GM23338 (cell line): ENCODE measurements around the gene NINJ2. TPM values are rescaled to one million over a fixed set of nuclear protein-coding genes. Genes with fewer than 3 reads are reported as not detected.

Source experiments
- ATAC-seq: fragments of 200-7000 bp; cut with Tn5 transposase; 3 replicates; pipeline ENCODE4 v1.9.1; 2020
- DNase-seq: peaks from one replicate; pipeline ENCODE4 v3.0.0-alpha.2; 2015; ENCODE audit warnings: low spot score
- H2AFZ ChIP-seq: fragments of 200-600 bp; sonication (generic); 2 replicates; pipeline ENCODE4 v1.8.0; 2016; ENCODE audit warnings: antibody characterized with exemption, mild to moderate bottlenecking, moderate library complexity
- H3F3A ChIP-seq: fragments of 200-600 bp; sonication (generic); replicated peaks from 2 replicates; pipeline ENCODE4 v1.8.0; 2017; ENCODE audit warnings: antibody characterized with exemption, mixed run types, low read depth
- H3K27ac ChIP-seq: fragments of 200-600 bp; sonication (generic); 2 replicates; pipeline ENCODE4 v1.6.1; 2016; ENCODE audit warnings: low read depth
- H3K27me3 ChIP-seq: fragments of 200-600 bp; sonication (generic); 2 replicates; pipeline ENCODE4 v1.8.0; 2016; ENCODE audit warnings: mild to moderate bottlenecking, mixed run types, moderate library complexity; ENCODE audit not compliant: insufficient read depth
- H3K36me3 ChIP-seq: fragments of 200-600 bp; sonication (generic); 2 replicates; pipeline ENCODE4 v1.8.0; 2016; ENCODE audit warnings: mild to moderate bottlenecking; ENCODE audit not compliant: insufficient read depth
- H3K4me1 ChIP-seq: fragments of 200-600 bp; sonication (generic); 2 replicates; pipeline ENCODE4 v1.8.0; 2016; ENCODE audit warnings: mild to moderate bottlenecking, moderate library complexity; ENCODE audit not compliant: insufficient read depth
- H3K4me2 ChIP-seq: fragments of 200-600 bp; sonication (generic); 2 replicates; pipeline ENCODE4 v1.7.1; 2017; ENCODE audit warnings: mixed run types
- H3K4me3 ChIP-seq: fragments of 200-600 bp; sonication (generic); 2 replicates; pipeline ENCODE4 v1.6.1; 2016; ENCODE audit warnings: mixed run types
- H3K79me2 ChIP-seq: fragments of 200-600 bp; sonication (generic); replicated peaks from 2 replicates; pipeline ENCODE4 v1.8.0; 2017; ENCODE audit warnings: mild to moderate bottlenecking; ENCODE audit not compliant: insufficient read depth
- H3K9me2 ChIP-seq: fragments of 200-600 bp; sonication (generic); 2 replicates; pipeline ENCODE4 v1.8.0; 2017; ENCODE audit not compliant: insufficient read depth
- H4K20me1 ChIP-seq: fragments of 200-600 bp; sonication (generic); replicated peaks from 2 replicates; pipeline ENCODE4 v1.8.0; 2017; ENCODE audit warnings: mild to moderate bottlenecking; ENCODE audit not compliant: insufficient read depth
- H3K27ac Mint-ChIP-seq: 2 replicates; pipeline ENCODE4 v1.8.0; 2020; ENCODE audit warnings: inconsistent platforms, mild to moderate bottlenecking, moderate library complexity, mixed read lengths
- H3K27me3 Mint-ChIP-seq: 3 replicates; pipeline ENCODE4 v1.8.0; 2022; ENCODE audit warnings: low read depth, mild to moderate bottlenecking, moderate library complexity, mixed read lengths, inconsistent platforms; ENCODE audit not compliant: insufficient read depth, poor library complexity
- H3K36me3 Mint-ChIP-seq: 3 replicates; pipeline ENCODE4 v1.8.0; 2021; ENCODE audit warnings: low read depth, mild to moderate bottlenecking, inconsistent platforms, moderate library complexity, mixed read lengths
- H3K4me1 Mint-ChIP-seq: 3 replicates; pipeline ENCODE4 v1.8.0; 2020; ENCODE audit warnings: mild to moderate bottlenecking, inconsistent platforms, mixed read lengths
- H3K4me3 Mint-ChIP-seq: 3 replicates; pipeline ENCODE4 v1.8.0; 2021; ENCODE audit warnings: moderate library complexity, mild to moderate bottlenecking, inconsistent platforms, mixed read lengths
- H3K9me3 Mint-ChIP-seq: 3 replicates; pipeline ENCODE4 v1.8.0; 2020; ENCODE audit warnings: moderate library complexity, mild to moderate bottlenecking, inconsistent platforms, mixed read lengths
- CREB1 ChIP-seq: fragments of 250-450 bp; sonication (Bioruptor Pico); IDR thresholded peaks from 2 replicates; pipeline ENCODE4 v1.5.0; 2020; ENCODE audit warnings: low read depth, mild to moderate bottlenecking, moderate library complexity
- CTCF ChIP-seq, 2 experiments: fragments of 200-600 bp in 1 of 2; sonication (generic) in 1 of 2; conservative IDR thresholded peaks; 2 replicates each; pipeline versions ENCODE4 v1.5.1 to v1.6.1; 2016 to 2017; ENCODE audit warnings: antibody characterized with exemption in 2 of 2, low read depth in 2 of 2, mild to moderate bottlenecking in 2 of 2, moderate library complexity in 1 of 2
- ETS1 ChIP-seq: IDR thresholded peaks from 2 replicates; pipeline ENCODE4 v1.6.1; 2016; ENCODE audit warnings: antibody characterized with exemption
- EZH2 ChIP-seq: fragments of 200-600 bp; sonication (generic); IDR thresholded peaks from one replicate; pipeline ENCODE4 v1.8.0; 2017; ENCODE audit warnings: antibody characterized with exemption, mild to moderate bottlenecking, low read depth; ENCODE audit not compliant: unreplicated experiment
- EZH2phosphoT487 ChIP-seq: fragments of 200-600 bp; sonication (generic); IDR thresholded peaks from one replicate; pipeline ENCODE4 v1.8.1; 2018; ENCODE audit warnings: antibody characterized with exemption; ENCODE audit not compliant: unreplicated experiment
- JUNB ChIP-seq: IDR thresholded peaks from one replicate; pipeline ENCODE4 v1.6.1; 2016; ENCODE audit warnings: antibody characterized with exemption; ENCODE audit not compliant: unreplicated experiment
- NANOG ChIP-seq: IDR thresholded peaks from 2 replicates; pipeline ENCODE4 v1.6.1; 2016; ENCODE audit warnings: antibody characterized with exemption, borderline replicate concordance
- POLR2AphosphoS5 ChIP-seq: IDR thresholded peaks from 2 replicates; pipeline ENCODE4 v1.6.1; 2016; ENCODE audit warnings: antibody characterized with exemption, low read depth
- REST ChIP-seq: IDR thresholded peaks from one replicate; pipeline ENCODE4 v1.6.1; 2018; ENCODE audit warnings: antibody characterized with exemption; ENCODE audit not compliant: unreplicated experiment
- STAT1 ChIP-seq: IDR thresholded peaks from one replicate; pipeline ENCODE4 v1.6.1; 2016; ENCODE audit warnings: antibody characterized with exemption; ENCODE audit not compliant: unreplicated experiment
- ZNF114 ChIP-seq: fragments of 250-450 bp; sonication (Bioruptor Pico); IDR thresholded peaks from 2 replicates; pipeline ENCODE4 v1.5.0; 2020; ENCODE audit warnings: mild to moderate bottlenecking, moderate library complexity
- ZNF331 ChIP-seq: fragments of 250-450 bp; sonication (Bioruptor Pico); IDR thresholded peaks from 2 replicates; pipeline ENCODE4 v1.5.0; 2020; ENCODE audit warnings: low read depth, mild to moderate bottlenecking, moderate library complexity
- ZNF462 ChIP-seq: fragments of 250-450 bp; sonication (Bioruptor Pico); IDR thresholded peaks from 2 replicates; pipeline ENCODE4 v1.5.0; 2020; ENCODE audit warnings: mild to moderate bottlenecking, moderate library complexity
- polyA plus RNA-seq: library from polyadenylated mRNA; unstranded; fragments of >200 nt; fragmentation: Nextera tagmentation; extraction: Ambion mirVana; gene quantifications from 2 replicates; pipeline ENCODE4 v1.2.1, GENCODE V29; 2016
- total RNA-seq: library from RNA; depleted of rRNA; stranded (reverse); fragments of >200 nt; shearing (Covaris generic); gene quantifications from 2 replicates; pipeline ENCODE4 v1.2.3, GENCODE V29; 2014

The NINJ2 gene
- total and polyA plus RNA-seq, 2 experiments from 2014 or later: 0.94 to 2.6 TPM

GRCh38 chr12:601976-602699 lies 61.1 kb downstream of the NINJ2 start:
- Histone ChIP-seq H3K36me3 (no peaks in the 10 kb centered on the region), H3K79me2 (no peaks in the 10 kb centered on the region), H3K4me1 (no peaks in the 10 kb centered on the region), H3K27ac (no peak overlapping the region), H3K9me2 (no peaks in the 10 kb centered on the region), H3K27me3 (no peaks in the 10 kb centered on the region), H3F3A (no peaks in the 10 kb centered on the region), H3K4me2 (no peak overlapping the region), H2AFZ (no peak overlapping the region), H4K20me1 (no peaks in the 10 kb centered on the region), H3K4me3 (no peak overlapping the region)
- Mint-ChIP-seq H3K4me1 (peaks cover 6% of the 10 kb centered on the region), H3K36me3 (no peaks in the 10 kb centered on the region), H3K27ac (no peak overlapping the region), H3K27me3 (no peaks in the 10 kb centered on the region), H3K4me3 (no peak overlapping the region), H3K9me3 (no peaks in the 10 kb centered on the region)
- DNase-seq (no peak), ATAC-seq (no peak)
- TF ChIP-seq ZNF462 (CRISPR knock-in tag) (no peak), CREB1 (CRISPR knock-in tag) (no peak), CTCF (conservative IDR thresholded peaks at IDR 0.05; ENCODE audit: low read depth in 2 of 2) (no peak), STAT1 (no peak), ZNF331 (CRISPR knock-in tag) (no peak), POLR2AphosphoS5 (no peak), REST (no peak), ETS1 (no peak), NANOG (no peak), EZH2 (no peak), EZH2phosphoT487 (no peak), JUNB (no peak), ZNF114 (no peak)
